SK-N-SH treated with all-trans-retinoic acid at 6 μM for 48 hours (cell line): ENCODE results near the gene NHERF2.

Source experiments
- ATAC-seq: fragments of 200-7000 bp; cut with Tn5 transposase; 3 replicates; pipeline ENCODE4 v1.9.1; 2020; ENCODE audit warnings: mild to moderate bottlenecking, moderate library complexity
- ARNTL ChIP-seq: fragments of 450-650 bp; formaldehyde crosslinking; IDR thresholded peaks from 2 replicates; pipeline ENCODE4 v1.5.0; 2020; ENCODE audit warnings: low read depth, mild to moderate bottlenecking, moderate library complexity, borderline replicate concordance
- BACH2 ChIP-seq: fragments of 250-450 bp; sonication (Bioruptor Pico); IDR thresholded peaks from 2 replicates; pipeline ENCODE4 v1.9.0; 2021; ENCODE audit warnings: mild to moderate bottlenecking, borderline replicate concordance
- CSDC2 ChIP-seq: fragments of 250-450 bp; sonication (Bioruptor Pico); IDR thresholded peaks from 2 replicates; pipeline ENCODE4 v1.5.0; 2020; ENCODE audit warnings: mild to moderate bottlenecking, moderate library complexity
- ESRRG ChIP-seq: fragments of 250-450 bp; sonication (Bioruptor Pico); IDR thresholded peaks from 2 replicates; pipeline ENCODE4 v1.6.1; 2021; ENCODE audit warnings: mild to moderate bottlenecking
- GLIS3 ChIP-seq: fragments of 250-450 bp; sonication (Bioruptor Pico); IDR thresholded peaks from 2 replicates; pipeline ENCODE4 v1.5.0; 2020; ENCODE audit warnings: mild to moderate bottlenecking, moderate library complexity
- ISL1 ChIP-seq: fragments of 250-450 bp; sonication (Bioruptor Pico); IDR thresholded peaks from 2 replicates; pipeline ENCODE4 v2.1.2; 2022; ENCODE audit warnings: mild to moderate bottlenecking, moderate library complexity
- OSR1 ChIP-seq: fragments of 250-450 bp; sonication (Bioruptor Pico); IDR thresholded peaks from 2 replicates; pipeline ENCODE4 v1.8.0; 2022; ENCODE audit warnings: moderate library complexity, mild to moderate bottlenecking, inconsistent platforms
- PPARA ChIP-seq: fragments of 250-450 bp; sonication (Bioruptor Pico); IDR thresholded peaks from 2 replicates; pipeline ENCODE4 v1.5.0; 2020; ENCODE audit warnings: mild to moderate bottlenecking, borderline replicate concordance
- RARB ChIP-seq: fragments of 250-450 bp; sonication (Bioruptor Pico); IDR thresholded peaks from 2 replicates; pipeline ENCODE4 v1.8.0; 2021; ENCODE audit warnings: mild to moderate bottlenecking, moderate library complexity
- SNAI2 ChIP-seq: fragments of 250-450 bp; sonication (Bioruptor Pico); IDR thresholded peaks from 2 replicates; pipeline ENCODE4 v1.5.0; 2020; ENCODE audit warnings: mild to moderate bottlenecking, moderate library complexity
- TCF4 ChIP-seq: fragments of 250-450 bp; sonication (Bioruptor Pico); IDR thresholded peaks from 2 replicates; pipeline ENCODE4 v1.8.0; 2021; ENCODE audit warnings: mild to moderate bottlenecking, moderate library complexity, borderline replicate concordance
- TOX ChIP-seq: fragments of 250-450 bp; sonication (Bioruptor Pico); IDR thresholded peaks from 2 replicates; pipeline ENCODE4 v1.8.0; 2021; ENCODE audit warnings: mild to moderate bottlenecking, moderate library complexity, borderline replicate concordance
- ZC3H10 ChIP-seq: fragments of 250-450 bp; sonication (Bioruptor Pico); IDR thresholded peaks from 2 replicates; pipeline ENCODE4 v1.5.1; 2021; ENCODE audit warnings: mild to moderate bottlenecking, moderate library complexity
- ZFP3 ChIP-seq: fragments of 250-450 bp; sonication (Bioruptor Pico); IDR thresholded peaks from 2 replicates; pipeline ENCODE4 v1.5.0; 2020; ENCODE audit warnings: mild to moderate bottlenecking, moderate library complexity
- ZFP30 ChIP-seq: fragments of 450-650 bp; formaldehyde crosslinking; IDR thresholded peaks from 2 replicates; pipeline ENCODE4 v1.5.0; 2022; ENCODE audit warnings: mild to moderate bottlenecking, moderate library complexity
- ZNF565 ChIP-seq: fragments of 450-650 bp; formaldehyde crosslinking; conservative IDR thresholded peaks from 2 replicates; pipeline ENCODE4 v1.5.0; 2020; ENCODE audit warnings: low read depth, mild to moderate bottlenecking, moderate library complexity
- ZNF70 ChIP-seq: fragments of 450-650 bp; formaldehyde crosslinking; IDR thresholded peaks from 2 replicates; pipeline ENCODE4 v1.5.0; 2020; ENCODE audit warnings: mild to moderate bottlenecking, moderate library complexity
- ZNF8 ChIP-seq: fragments of 450-650 bp; formaldehyde crosslinking; IDR thresholded peaks from 2 replicates; pipeline ENCODE4 v1.5.0; 2020; ENCODE audit warnings: mild to moderate bottlenecking, moderate library complexity
- TF ChIP-seq, protein P1 (sequence below): fragments of 250-450 bp; sonication (Bioruptor Pico); IDR thresholded peaks from 2 replicates; pipeline ENCODE4 v1.5.0; 2020; ENCODE audit warnings: mild to moderate bottlenecking, moderate library complexity
- TF ChIP-seq, protein P2 (sequence below): fragments of 250-450 bp; sonication (Bioruptor Pico); IDR thresholded peaks from 2 replicates; pipeline ENCODE4 v1.8.0; 2020; ENCODE audit warnings: mild to moderate bottlenecking, moderate library complexity, borderline replicate concordance
- TF ChIP-seq, protein P3 (sequence below): fragments of 250-450 bp; sonication (Bioruptor Pico); IDR thresholded peaks from 2 replicates; pipeline ENCODE4 v1.5.1; 2020; ENCODE audit warnings: low read depth, mild to moderate bottlenecking, moderate library complexity

Gene NHERF2

DNA sequence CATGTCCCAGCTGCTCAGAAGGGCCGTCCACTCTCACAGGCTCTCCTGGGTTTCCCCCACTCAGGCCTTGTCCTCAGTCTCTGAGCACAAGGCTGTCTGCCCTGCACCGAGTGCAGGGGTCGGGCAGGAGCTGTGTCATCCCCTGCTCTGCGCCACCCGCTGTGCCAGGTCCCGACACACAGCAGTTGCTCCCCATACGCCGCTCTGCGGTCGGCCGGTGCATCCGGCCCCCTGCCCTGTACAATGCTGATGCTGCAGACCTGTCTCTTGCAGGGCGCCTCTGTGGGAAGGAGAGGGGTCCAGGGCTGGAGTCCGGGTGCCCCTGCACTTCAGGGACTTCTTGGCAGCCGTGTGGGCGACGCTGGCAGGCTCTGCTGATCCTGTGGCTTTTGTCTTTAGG lies 27.2 kb downstream of the NHERF2 start:
- no peak for ATAC-seq
- TF ChIP-seq ZFP3 = no peak
- TF ChIP-seq SNAI2 (CRISPR knock-in tag) = no peak
- TF ChIP-seq, protein P1, sequence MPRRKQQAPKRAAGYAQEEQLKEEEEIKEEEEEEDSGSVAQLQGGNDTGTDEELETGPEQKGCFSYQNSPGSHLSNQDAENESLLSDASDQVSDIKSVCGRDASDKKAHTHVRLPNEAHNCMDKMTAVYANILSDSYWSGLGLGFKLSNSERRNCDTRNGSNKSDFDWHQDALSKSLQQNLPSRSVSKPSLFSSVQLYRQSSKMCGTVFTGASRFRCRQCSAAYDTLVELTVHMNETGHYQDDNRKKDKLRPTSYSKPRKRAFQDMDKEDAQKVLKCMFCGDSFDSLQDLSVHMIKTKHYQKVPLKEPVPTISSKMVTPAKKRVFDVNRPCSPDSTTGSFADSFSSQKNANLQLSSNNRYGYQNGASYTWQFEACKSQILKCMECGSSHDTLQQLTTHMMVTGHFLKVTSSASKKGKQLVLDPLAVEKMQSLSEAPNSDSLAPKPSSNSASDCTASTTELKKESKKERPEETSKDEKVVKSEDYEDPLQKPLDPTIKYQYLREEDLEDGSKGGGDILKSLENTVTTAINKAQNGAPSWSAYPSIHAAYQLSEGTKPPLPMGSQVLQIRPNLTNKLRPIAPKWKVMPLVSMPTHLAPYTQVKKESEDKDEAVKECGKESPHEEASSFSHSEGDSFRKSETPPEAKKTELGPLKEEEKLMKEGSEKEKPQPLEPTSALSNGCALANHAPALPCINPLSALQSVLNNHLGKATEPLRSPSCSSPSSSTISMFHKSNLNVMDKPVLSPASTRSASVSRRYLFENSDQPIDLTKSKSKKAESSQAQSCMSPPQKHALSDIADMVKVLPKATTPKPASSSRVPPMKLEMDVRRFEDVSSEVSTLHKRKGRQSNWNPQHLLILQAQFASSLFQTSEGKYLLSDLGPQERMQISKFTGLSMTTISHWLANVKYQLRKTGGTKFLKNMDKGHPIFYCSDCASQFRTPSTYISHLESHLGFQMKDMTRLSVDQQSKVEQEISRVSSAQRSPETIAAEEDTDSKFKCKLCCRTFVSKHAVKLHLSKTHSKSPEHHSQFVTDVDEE (CRISPR knock-in tag) = no peak
- TF ChIP-seq TOX = no peak
- TF ChIP-seq ZFP30 (CRISPR knock-in tag) = no peak
- TF ChIP-seq, all 23 proteins: peak for 0

DNA sequence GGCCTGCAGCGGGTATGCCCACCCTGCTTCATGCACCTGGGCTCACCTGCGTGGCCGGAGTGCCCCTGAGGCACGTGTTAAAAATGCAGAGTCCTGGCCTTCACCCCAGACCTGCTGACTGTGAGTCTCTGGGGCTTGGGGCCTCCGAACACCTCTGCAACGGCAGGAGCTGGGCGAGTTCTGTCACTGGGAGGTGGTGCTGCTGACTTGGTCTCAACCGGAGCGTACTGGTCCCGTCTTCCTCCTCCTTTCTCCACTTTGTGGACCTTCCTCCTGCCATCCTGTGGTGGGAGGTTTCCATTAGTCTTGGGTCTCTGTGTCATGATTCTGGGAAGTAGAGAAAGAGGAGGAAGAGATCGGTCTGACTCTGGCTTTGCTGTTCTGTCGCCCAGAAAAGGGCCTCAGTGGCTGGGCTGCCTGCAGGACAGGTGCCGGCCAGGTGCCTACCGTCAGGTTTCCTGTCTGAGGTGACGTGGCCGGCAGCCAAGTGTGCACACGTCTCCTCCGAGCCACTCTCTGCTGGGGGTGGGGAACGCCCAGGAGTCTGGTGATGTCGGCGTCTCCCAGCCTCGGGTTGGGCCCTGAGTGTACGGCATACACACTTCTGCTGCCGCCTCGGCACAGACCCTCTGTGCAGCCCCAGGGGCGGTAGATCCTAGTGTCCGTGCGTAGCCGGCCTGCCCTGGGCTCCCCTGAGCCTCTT lies 28.0 kb downstream of the NHERF2 start:
- TF ChIP-seq GLIS3 (CRISPR knock-in tag) = no peak
- no peak for TF ChIP-seq TCF4 (CRISPR knock-in tag)
- no peak for TF ChIP-seq ZFP3
- TF ChIP-seq, protein P2, sequence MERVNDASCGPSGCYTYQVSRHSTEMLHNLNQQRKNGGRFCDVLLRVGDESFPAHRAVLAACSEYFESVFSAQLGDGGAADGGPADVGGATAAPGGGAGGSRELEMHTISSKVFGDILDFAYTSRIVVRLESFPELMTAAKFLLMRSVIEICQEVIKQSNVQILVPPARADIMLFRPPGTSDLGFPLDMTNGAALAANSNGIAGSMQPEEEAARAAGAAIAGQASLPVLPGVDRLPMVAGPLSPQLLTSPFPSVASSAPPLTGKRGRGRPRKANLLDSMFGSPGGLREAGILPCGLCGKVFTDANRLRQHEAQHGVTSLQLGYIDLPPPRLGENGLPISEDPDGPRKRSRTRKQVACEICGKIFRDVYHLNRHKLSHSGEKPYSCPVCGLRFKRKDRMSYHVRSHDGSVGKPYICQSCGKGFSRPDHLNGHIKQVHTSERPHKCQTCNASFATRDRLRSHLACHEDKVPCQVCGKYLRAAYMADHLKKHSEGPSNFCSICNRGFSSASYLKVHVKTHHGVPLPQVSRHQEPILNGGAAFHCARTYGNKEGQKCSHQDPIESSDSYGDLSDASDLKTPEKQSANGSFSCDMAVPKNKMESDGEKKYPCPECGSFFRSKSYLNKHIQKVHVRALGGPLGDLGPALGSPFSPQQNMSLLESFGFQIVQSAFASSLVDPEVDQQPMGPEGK (CRISPR knock-in tag) = no peak
- TF ChIP-seq SNAI2 (CRISPR knock-in tag) = no peak
- no peak for TF ChIP-seq PPARA (CRISPR knock-in tag)
- TF ChIP-seq ZNF8 = no peak
- no peak for TF ChIP-seq ZNF565 (CRISPR knock-in tag)
- TF ChIP-seq RARB (CRISPR knock-in tag) = no peak
- TF ChIP-seq CSDC2 (CRISPR knock-in tag) = no peak
- no peak for TF ChIP-seq ESRRG (CRISPR knock-in tag)
- TF ChIP-seq, protein P3, sequence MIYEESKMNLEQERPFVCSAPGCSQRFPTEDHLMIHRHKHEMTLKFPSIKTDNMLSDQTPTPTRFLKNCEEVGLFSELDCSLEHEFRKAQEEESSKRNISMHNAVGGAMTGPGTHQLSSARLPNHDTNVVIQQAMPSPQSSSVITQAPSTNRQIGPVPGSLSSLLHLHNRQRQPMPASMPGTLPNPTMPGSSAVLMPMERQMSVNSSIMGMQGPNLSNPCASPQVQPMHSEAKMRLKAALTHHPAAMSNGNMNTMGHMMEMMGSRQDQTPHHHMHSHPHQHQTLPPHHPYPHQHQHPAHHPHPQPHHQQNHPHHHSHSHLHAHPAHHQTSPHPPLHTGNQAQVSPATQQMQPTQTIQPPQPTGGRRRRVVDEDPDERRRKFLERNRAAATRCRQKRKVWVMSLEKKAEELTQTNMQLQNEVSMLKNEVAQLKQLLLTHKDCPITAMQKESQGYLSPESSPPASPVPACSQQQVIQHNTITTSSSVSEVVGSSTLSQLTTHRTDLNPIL (CRISPR knock-in tag) = no peak
- TF ChIP-seq ZC3H10 (CRISPR knock-in tag) = no peak
- TF ChIP-seq, all 23 proteins: peak for 0
- ATAC-seq = no peak

DNA sequence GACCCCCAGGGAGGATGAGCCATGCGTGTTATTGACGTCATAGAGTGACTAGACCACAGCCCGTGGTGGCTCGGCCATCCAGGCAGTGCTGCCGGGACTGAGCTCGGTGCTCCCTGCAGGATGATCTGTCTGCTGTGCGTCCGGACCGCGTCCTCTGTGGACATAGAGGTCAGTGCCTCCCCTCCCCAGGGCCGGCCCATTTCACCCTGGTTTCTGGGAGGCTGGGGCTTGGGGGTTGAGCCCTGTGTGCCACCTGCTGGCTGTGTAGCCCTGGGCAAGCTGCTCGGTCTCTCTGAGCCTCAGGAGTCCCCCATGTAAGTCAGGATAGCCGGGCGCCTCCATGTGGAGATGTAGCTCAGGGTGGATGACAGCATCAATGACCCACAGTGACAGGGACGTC lies 29.4 kb downstream of the NHERF2 start:
- TF ChIP-seq TOX = no peak
- no peak for TF ChIP-seq ISL1
- TF ChIP-seq ZNF70 = no peak
- TF ChIP-seq CSDC2 (CRISPR knock-in tag) = no peak
- no peak for TF ChIP-seq ZC3H10 (CRISPR knock-in tag)
- no peak for TF ChIP-seq RARB (CRISPR knock-in tag)
- no peak for TF ChIP-seq ARNTL
- TF ChIP-seq BACH2 (CRISPR knock-in tag) = no peak
- no peak for TF ChIP-seq OSR1 (CRISPR knock-in tag)
- TF ChIP-seq SNAI2 (CRISPR knock-in tag) = no peak
- TF ChIP-seq ZNF8 = no peak
- no peak for TF ChIP-seq GLIS3 (CRISPR knock-in tag)
- ATAC-seq = peak; percentile 42; the same call in 2 of the 3 replicates

DNA sequence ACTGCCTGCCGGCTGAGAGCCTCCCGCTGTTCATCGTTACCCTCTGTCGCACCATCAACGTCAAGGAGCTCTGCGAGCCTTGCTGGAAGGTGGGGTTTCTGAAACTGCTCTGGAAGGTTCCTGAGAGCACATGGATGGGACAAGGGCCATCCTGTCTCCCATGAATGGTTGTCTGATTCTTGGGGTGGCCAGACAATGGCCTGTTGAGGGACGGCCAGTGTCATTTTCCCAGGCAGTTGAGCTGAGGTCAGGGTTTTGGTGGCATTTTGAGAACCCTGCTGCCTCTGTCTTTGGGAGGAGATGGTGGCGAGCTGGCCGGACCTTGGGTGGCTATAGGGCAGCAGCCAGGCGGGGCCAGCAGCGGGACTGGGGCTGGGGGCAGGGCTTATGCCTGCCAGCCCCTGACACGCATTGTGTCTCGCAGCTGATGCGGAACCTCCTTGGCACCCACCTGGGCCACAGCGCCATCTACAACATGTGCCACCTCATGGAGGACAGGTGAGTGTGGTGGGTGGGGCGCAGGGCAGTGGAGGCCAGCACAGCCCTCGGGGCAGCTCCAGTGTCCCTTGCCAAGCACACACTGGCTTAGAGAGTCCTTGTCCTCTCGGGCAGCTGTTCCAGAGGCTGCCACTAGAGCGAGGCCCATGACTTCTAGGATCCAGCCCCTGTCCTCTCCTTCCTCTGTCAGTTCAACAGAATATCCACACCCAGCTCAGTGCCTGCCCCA lies 30.1 kb downstream of the NHERF2 start:
- ATAC-seq = peak; percentile 64
- TF ChIP-seq, protein P2 (CRISPR knock-in tag) = no peak
